ENCODE measurements around the gene MIB2. TPM values are rescaled to one million over a fixed set of nuclear protein-coding genes. Genes with fewer than 3 reads are reported as not detected.
"Not testable (repeated sequence)": the region's sequence is repeated elsewhere in the genome, so short reads cannot be mapped to it uniquely, and the experiment has no call there.

MIB2 gene
- polyA plus RNA-seq, 3 donors, result 46.2 to 72.1 (median 56.6) TPM

DNA sequence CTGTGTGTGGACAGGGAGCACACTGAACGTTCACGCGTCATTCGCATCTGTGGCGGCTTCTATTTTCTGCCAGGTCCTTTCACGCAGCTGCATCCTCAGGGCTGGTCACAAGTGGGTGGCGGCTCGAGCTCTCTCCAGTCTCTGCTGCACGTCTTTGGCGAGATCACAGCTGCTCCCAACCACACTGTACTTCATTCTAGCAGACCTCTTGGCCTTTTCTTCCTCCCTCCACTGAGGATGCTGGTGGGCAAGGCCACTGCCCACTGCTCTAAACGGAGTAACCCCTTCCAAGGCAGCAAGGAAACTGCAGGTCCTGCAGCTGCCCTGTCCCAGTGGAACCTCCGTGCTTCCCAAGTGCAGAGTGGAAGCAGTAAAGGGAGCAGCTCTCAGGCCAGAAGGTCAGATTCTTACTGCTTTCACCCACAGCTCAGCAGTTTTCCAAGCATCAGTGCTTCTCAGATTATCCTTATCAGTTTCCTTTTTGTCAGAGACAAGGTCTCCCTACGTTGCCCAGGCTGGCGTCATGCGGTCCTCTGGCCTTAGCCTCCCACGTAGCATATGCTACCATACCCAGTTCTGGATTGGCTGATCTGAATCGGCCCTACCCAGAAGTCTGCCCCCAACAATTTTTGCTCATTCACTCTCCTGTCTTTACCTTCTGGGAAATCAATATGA lies 32.4 kb downstream of the MIB2 start:
- DNase-seq, result not testable (repeated sequence)

DNA sequence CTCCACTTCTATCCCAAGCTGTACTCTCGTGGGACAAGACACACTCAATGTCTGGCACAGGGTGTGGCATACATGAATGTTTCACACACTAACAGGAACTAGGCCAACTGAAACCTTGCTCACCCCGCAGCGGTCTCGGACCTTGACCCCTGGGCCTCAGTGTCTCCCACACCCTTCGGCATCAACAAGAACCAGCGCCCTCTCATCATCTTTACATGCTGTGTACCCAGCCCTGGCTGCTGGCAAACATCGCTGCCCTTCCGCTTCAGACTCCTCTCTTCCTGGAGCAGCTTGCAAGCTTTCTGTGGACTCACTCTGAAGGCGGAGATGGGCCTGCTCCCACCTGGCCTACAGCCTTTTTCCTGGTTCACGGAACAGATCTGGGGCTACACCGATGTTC lies 33.0 kb downstream of the MIB2 start:
- not testable (repeated sequence) for DNase-seq

DNA sequence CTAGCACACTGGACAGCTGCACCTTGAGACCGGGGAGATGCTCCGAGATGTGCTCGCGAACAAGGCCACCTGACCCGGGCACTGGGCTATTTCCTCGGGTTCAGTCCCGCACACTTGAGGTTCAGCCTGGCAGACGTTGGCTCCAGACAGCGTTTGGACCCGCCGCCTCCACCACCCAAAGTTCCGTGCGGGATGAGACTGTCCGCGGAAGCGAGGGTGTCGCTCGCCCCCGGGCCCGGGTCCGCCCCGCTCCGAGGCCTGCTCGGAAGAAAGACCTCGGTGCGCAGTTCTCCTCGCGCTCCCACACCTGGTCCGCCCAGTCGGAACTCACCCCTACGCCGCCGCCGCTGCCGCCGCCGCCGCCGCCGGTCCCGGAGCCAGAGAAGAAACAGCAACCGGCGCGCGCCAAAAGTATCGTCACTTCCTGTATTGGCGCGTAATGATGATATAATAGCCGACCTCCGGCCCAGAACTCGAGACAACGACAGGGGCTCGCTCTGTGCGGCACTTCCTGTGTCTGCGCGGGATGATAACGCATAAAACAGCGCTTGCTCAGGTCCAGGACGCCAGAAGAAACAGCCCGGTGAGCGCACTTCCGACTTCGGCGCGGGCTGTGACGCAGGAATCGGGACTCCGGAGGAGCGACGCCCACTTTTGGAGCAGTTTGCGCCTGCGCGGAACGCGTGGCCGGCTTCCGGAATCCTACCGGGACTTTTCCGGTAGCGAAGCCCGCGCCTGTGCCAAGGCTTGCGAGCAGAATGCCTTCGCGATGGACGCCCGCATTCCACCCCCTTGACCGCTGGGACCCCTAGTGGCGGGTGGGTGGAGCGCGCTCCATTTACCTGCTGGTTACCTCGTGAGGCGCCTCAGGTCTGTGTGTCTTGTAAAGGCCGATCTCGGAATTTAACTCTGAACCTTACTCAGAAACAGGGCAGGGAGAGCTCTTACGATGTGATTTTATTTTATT lies 43.6 kb downstream of the MIB2 start, which contains the start of gene CDK11B:
CDK11B (minus strand) TSS at position 422 of the 967 bp plus-strand sequence. CDS start 1,519 bp downstream, outside the sequence.
- peak; percentile 93 for DNase-seq

GRCh38 chr1:1662392-1662791 lies 47.1 kb downstream of the MIB2 start:
- not testable (repeated sequence) for DNase-seq

DNA sequence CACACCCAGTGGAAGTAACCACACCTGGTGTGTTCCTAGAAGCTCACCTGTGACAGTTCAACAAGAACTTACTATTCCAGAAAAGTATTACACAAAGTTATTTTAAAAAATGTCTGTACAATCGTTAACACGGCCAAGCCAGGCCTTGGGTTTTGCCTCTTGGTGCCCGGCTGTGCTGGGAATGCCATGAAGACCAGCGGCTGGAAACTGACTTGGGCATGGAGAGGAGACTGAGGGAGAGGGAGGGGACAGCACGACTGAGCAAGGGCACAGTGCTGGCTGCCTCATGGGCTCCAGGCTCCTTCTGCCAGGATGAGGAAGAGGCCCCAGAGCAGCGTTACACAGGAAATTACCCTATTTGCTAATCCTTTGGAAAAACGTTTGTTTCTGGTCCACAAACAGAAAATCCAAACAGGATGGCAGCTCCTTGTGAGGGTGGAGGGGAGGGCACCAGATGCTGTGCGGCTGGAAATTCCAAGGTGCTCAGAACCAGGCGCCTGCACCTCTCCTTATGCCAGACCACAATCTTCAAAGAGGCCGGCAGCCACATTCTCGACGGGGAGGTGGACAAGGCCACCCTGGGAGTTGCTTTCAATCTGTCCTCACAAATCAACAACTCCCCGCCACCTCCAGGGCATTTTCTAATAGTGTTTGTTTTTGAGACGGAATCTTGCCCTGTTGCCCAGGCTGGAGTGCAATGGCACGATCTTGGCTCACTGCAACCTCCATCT lies 47.7 kb downstream of the MIB2 start:
- not testable (repeated sequence) for DNase-seq

- not testable (repeated sequence) for DNase-seq
Observed at GRCh38 chr1:1664318-1664717, 49.0 kb downstream of the MIB2 start.

GRCh38 chr1:1664941-1665814 lies 49.9 kb downstream of the MIB2 start:
- DNase-seq, result no peak

DNA sequence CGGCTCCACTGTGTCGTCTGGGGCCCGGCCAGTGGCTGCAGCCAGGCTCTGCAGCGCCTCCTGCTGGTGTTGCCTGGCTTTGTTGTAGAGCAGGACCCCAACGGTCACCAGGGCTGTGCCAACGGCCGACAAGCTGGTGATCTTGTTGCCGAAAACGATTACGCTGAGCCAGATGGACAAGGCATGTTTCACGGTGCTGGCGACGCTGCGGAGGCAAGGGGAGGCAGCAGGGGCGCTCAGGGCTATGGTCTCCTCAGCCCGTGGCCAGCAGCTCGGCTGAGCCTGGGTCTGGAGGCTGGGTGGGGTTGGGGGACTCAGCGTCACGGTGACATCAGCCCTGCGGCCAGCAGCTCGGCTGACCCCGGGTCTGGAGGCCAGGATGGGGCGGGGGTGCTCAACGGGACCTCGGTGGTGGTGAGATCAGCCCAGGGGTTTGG lies 50.5 kb downstream of the MIB2 start:
- DNase-seq, result no peak

DNA sequence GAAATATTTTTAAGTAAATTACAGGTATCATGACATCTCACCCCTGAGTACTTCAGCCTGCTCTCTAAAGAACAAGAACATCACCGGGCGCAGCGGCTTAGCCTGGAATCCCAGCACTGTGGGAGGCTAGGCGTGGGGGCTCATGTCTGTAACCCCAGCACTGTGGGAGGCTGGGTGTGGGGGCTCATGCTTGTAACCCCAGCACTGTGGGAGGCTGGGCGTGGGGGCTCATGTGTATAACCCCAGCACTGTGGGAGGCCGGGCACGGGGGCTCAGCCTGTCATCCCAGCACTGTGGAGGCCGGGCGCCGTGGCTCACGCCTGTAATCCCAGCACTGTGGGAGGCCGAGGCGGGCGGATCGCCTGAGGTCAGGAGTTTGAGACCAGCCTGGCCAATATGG lies 51.2 kb downstream of the MIB2 start:
- no peak for DNase-seq

DNA sequence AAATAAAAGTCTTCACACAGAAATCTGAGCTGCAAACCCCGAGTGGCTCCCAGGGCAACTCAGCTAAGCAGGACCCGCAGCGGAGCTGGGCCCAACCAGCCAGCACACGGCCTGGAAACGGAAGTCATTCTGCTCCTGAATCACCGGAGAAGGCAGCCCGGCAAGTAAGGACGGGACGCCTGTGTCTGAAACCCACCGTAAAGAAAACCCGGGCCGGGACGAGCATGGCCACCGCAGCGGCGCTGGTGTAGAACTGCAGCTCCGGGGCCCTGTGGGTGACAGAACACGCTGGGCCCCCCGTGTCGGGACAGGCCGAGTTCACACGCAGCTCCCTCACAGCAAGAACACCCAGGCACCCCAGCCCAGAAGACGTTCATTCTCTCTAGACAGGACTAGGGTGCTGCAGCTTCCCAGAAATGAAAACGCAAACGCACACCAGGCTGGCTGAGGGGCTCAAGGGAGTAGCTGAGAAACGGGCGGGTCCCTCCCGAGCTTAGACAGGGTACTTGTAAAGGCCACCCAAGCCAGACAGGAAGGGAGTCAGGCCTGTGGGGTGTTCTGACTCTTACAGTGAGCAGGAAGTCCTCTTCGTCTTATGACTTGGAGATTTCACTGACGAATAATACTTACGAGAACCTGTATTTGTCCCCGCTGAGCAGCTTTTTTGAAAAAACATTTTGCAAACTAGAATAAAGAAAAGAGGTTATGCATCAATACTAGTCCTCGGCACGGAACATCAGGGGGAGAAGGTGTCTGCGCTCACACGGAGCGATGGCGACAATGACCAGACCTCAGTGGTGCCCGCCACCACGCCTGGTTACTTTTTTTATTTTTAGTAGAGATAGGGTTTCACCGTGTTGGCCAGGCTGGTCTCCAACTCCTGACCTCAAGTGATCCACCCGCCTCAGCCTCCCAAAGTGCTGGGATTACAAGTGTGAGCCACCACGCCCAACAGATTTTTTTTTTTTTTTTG lies 54.5 kb downstream of the MIB2 start:
- DNase-seq, result no peak

DNA sequence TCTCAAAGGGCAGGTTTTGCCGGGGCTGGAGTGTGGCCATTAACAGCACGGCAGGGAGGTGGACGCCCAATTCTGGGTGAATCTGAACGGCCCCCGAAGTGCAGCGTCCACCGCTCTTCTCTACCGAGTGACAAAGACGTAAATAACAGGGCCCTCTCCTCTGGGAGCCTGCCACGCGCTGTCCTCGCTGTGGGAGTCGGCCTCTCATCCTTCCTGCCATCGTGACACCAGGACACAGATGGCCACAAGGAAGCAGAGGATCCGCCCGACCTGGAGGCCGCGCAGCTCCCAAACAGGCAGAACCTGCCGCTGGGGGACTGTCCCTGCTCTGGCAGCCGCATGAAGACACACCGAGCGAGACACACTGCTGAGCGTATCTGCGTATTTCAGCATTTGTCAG lies 55.6 kb downstream of the MIB2 start:
- DNase-seq, result no peak

GRCh38 chr1:1671365-1672119 lies 56.2 kb downstream of the MIB2 start:
- DNase-seq, result no peak

DNA sequence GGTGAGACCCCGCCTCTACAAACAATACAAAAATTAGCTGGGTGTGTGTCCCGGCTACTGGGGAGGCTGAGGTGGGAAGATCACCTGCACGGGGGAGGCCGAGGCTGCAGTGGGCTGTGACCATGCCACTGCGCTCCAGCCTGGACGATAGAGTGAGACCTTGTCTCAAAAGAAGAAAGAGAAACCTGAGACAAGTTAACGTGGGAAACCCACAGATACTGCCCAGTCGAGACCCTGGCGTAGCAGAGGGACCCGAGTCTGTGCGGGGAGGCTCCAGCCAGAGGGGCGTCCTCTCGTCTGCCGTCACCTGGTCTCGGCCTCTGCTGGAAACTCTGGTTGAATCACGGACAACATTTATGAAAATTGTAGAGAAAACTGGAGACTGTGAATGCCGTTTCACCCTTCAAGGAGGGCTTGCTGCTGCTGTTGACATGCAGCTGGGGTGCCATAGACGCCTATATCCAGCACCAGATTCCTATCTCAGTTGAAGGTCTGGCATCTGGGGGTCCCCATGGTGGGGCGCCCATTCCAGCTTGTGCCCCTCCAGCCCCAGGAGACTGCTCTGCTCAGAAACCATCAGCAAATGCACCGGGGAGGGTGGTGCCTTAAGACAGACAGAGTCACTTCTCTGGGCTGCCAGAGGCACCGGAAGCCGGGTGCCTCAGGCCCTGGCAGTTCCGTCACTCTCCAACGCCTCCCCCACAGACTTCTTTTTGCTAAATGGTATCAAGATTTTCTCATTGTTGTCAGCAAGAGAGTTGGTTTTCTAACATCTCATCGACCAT lies 57.1 kb downstream of the MIB2 start:
- DNase-seq, result no peak

- DNase-seq, result not testable (repeated sequence)
Observed at GRCh38 chr1:1674806-1675205, 59.5 kb downstream of the MIB2 start.

GRCh38 chr1:1675218-1675617 lies 59.9 kb downstream of the MIB2 start:
- not testable (repeated sequence) for DNase-seq

DNA sequence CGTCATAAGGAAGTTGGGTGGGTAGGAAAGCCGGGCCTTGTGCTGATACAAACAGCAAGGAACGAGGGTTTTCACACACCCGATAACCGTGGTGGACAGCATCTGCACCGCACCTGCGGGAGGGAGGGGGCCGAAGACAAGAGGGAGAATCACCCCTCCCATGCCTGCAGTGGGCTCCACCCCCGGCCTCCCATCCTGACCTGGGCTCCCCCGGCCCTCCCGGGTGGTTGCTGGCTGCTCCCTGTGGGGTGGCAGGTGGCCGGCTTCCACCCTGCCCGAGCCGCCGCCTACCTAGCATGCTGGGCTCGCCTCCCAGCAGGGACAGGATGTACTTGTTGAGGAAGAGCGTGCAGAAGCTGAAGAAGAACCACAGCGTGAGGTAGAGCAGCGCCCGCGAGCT lies 60.8 kb downstream of the MIB2 start:
- not testable (repeated sequence) for DNase-seq

GRCh38 chr1:1677718-1678580 lies 62.6 kb downstream of the MIB2 start:
- DNase-seq, result peak; percentile 17

Data from renal pelvis (tissue), 4 donors.